Esophagus muscularis mucosa (tissue), 4 donors: ENCODE results near the gene RGS3. TPM values are rescaled to one million over a fixed set of nuclear protein-coding genes. Genes with fewer than 3 reads are reported as not detected.

Source experiments
- DNase-seq: peaks from one replicate; pipeline ENCODE4 v3.0.0-alpha.2; 2017; ENCODE audit errors: extremely low spot score
- H3K27ac ChIP-seq, 4 donors: fragments of 200-600 bp; sonication (generic); replicated peaks in 1 of 4; 1 replicate in 3 of 4; 2 replicates in 1 of 4; pipeline ENCODE4 v1.5.1; 2016 to 2019; ENCODE audit warnings: mild to moderate bottlenecking in 1 of 4
- H3K27me3 ChIP-seq, 4 donors: fragments of 200-600 bp; sonication (generic); one replicate each; pipeline versions ENCODE4 v1.5.1 to v1.6.0; 2016 to 2019
- H3K36me3 ChIP-seq, 4 donors: fragments of 200-600 bp; sonication (generic); one replicate each; pipeline ENCODE4 v1.5.1; 2016 to 2019
- H3K4me1 ChIP-seq, 4 donors: fragments of 200-600 bp; sonication (generic); one replicate each; pipeline ENCODE4 v1.5.1; 2016 to 2019
- H3K4me3 ChIP-seq, 4 donors: fragments of 200-600 bp; sonication (generic); 1 replicate in 2 of 4; 2 replicates in 2 of 4; pipeline ENCODE4 v1.5.1; 2016 to 2019; ENCODE audit warnings: mild to moderate bottlenecking in 4 of 4, moderate library complexity in 1 of 4
- H3K9me3 ChIP-seq, 4 donors: fragments of 200-600 bp; sonication (generic); 1 replicate in 3 of 4; 2 replicates in 1 of 4; pipeline ENCODE4 v1.5.1; 2016 to 2019
- CTCF ChIP-seq, 3 experiments: fragments of 200-600 bp in 2 of 3; fragments of 450-650 bp in 1 of 3; sonication (generic) in 2 of 3; IDR thresholded peaks; one replicate each; pipeline ENCODE4 v1.5.1; 2017 to 2019; ENCODE audit warnings: antibody characterized with exemption in 3 of 3, mild to moderate bottlenecking in 2 of 3, moderate library complexity in 1 of 3
- EP300 ChIP-seq: sonication (generic); formaldehyde crosslinking; IDR thresholded peaks from one replicate; pipeline ENCODE4 v1.6.1; 2017; ENCODE audit warnings: antibody characterized with exemption
- POLR2A ChIP-seq: fragments of 450-650 bp; IDR thresholded peaks from one replicate; pipeline ENCODE4 v1.6.1; 2017; ENCODE audit warnings: antibody characterized with exemption, moderate library complexity, mild to moderate bottlenecking, low read depth
- POLR2AphosphoS5 ChIP-seq, 2 donors: sonication (generic); formaldehyde crosslinking; IDR thresholded peaks; one replicate each; pipeline ENCODE4 v1.6.1; 2017; ENCODE audit warnings: antibody characterized with exemption in 2 of 2
- WGBS: methylation state at CpG from one replicate; pipeline ENCODE4 v1.1.5; 2018; 5-methylcytosine and 5-hydroxymethylcytosine counted together
- intact Hi-C: fragments of 100-400 bp; cut with DNase I; formaldehyde crosslinking; loops from one replicate; pipeline ENCODE4 v1.15.1; 2023
- total RNA-seq, 4 donors: library from RNA; depleted of rRNA; stranded (reverse); fragments of >200 nt; gene quantifications; one replicate each; pipeline versions ENCODE4 v1.1.0 to v1.2.1, GENCODE V29; 2016

RGS3 gene
- total RNA-seq, 4 donors from 2014 or later, result 37.3 to 121 (median 68.5) TPM

- Histone ChIP-seq H3K9me3 (no peaks in the 10 kb centered on the region), H3K27ac (peak overlapping the region in 2 of 4 donors; percentile 21 to 44), H3K4me3 (no peak overlapping the region), H3K36me3 (peaks cover 11 to 20% (median 17%) of the 10 kb centered on the region in 4 donors), H3K4me1 (peaks cover 55 to 65% (median 63%) of the 10 kb centered on the region in 4 donors), H3K27me3 (no peaks in the 10 kb centered on the region)
- intact Hi-C loops, result no loop called here
- no peak for DNase-seq
- WGBS, result 68% methylated on average over 5 of the region's 5 CpGs
- TF ChIP-seq POLR2A, result no peak
- no peak for TF ChIP-seq CTCF (IDR thresholded peaks at IDR 0.05)
- TF ChIP-seq EP300, result no peak
- TF ChIP-seq POLR2AphosphoS5 (IDR thresholded peaks at IDR 0.05), result no peak
Observed at GRCh38 chr9:113601656-113602055, 138.1 kb downstream of the RGS3 start.

GRCh38 chr9:113602126-113603047 is 138.9 kb downstream of the RGS3 start:
- 53% methylated on average over 10 of the region's 17 CpGs for WGBS
- no peak for TF ChIP-seq EP300
- TF ChIP-seq POLR2AphosphoS5 (IDR thresholded peaks at IDR 0.05), result no peak
- TF ChIP-seq CTCF (IDR thresholded peaks at IDR 0.05), result no peak
- TF ChIP-seq POLR2A, result no peak

GRCh38 chr9:113603048-113603375 is 139.5 kb downstream of the RGS3 start:
- Histone ChIP-seq H3K4me1 (peaks cover 42 to 52% (median 49%) of the 10 kb centered on the region in 4 donors), H3K9me3 (no peaks in the 10 kb centered on the region), H3K27ac (peak overlapping the region in 1 of 4 donors; percentile 44), H3K4me3 (no peak overlapping the region), H3K36me3 (peaks cover 0 to 7% (median 4%) of the 10 kb centered on the region in 4 donors), H3K27me3 (no peaks in the 10 kb centered on the region)
- intact Hi-C loops, result no loop called here
- 80% methylated on average over 8 of the region's 8 CpGs for WGBS
- TF ChIP-seq POLR2A, result no peak
- DNase-seq, result no peak

More at GRCh38 chr9:113602126-113603047, 138.9 kb downstream of the RGS3 start:
- no peaks in the 10 kb centered on the region for H3K27me3 ChIP-seq
- H3K4me1 ChIP-seq, result peaks cover 48 to 58% (median 55%) of the 10 kb centered on the region in 4 donors
- no peak overlapping the region for H3K4me3 ChIP-seq
- peak overlapping the region; percentile 5 to 44 (median 32) for H3K27ac ChIP-seq
- no peaks in the 10 kb centered on the region for H3K9me3 ChIP-seq
- intact Hi-C loops, result no loop called here
- peaks cover 4 to 13% (median 10%) of the 10 kb centered on the region in 4 donors for H3K36me3 ChIP-seq
- DNase-seq, result no peak

- Histone ChIP-seq H3K4me1 (peaks cover 38 to 46% (median 43%) of the 10 kb centered on the region in 4 donors), H3K27ac (no peak overlapping the region), H3K27me3 (no peaks in the 10 kb centered on the region), H3K4me3 (no peak overlapping the region), H3K9me3 (no peaks in the 10 kb centered on the region), H3K36me3 (no peaks in the 10 kb centered on the region)
- no peak for DNase-seq
- WGBS, result 97% methylated on average over 5 of the region's 5 CpGs
- intact Hi-C loops, result no loop called here
- TF ChIP-seq EP300 (no peak), POLR2AphosphoS5 (IDR thresholded peaks at IDR 0.05) (no peak), POLR2A (no peak), CTCF (IDR thresholded peaks at IDR 0.05) (no peak)
Observed at GRCh38 chr9:113603773-113604172, 140.2 kb downstream of the RGS3 start.

GRCh38 chr9:113604393-113604792 is 140.9 kb downstream of the RGS3 start:
- intact Hi-C loops, result no loop called here
- WGBS, result 82% methylated on average over 3 of the region's 3 CpGs
- no peak overlapping the region for H3K4me3 ChIP-seq
- no peaks in the 10 kb centered on the region for H3K27me3 ChIP-seq
- no peak for DNase-seq
- TF ChIP-seq POLR2AphosphoS5 (IDR thresholded peaks at IDR 0.05) (no peak), CTCF (IDR thresholded peaks at IDR 0.05) (no peak), POLR2A (no peak), EP300 (no peak)
- H3K36me3 ChIP-seq, result no peaks in the 10 kb centered on the region
- no peak overlapping the region for H3K27ac ChIP-seq
- H3K4me1 ChIP-seq, result peaks cover 42 to 44% (median 43%) of the 10 kb centered on the region in 4 donors
- H3K9me3 ChIP-seq, result no peaks in the 10 kb centered on the region
